ENCODE results near the gene MDK.

The MDK gene

DNA sequence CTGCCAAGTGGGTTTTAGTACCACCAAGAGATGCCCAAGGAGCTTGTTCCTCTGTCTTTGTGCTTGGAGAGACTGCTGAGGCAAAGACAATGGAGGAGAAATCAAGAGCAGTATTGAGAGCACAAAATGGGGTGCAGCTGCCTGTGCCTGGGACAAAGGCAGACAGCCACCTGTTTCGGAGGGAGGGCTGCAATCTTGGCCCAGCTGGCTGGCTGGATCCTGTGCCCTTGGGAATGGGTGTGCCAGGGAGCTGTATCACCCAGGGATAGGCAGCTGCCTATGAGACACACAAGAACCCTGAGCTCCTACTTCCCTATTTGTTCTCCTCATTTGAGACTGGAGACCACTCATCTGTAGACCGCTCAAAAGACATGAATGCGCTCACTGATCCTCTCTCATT lies 33.4 kb downstream of the MDK start:
- Histone ChIP-seq H3K4me2 (ENCODE audit: low read length, poor library complexity, severe bottlenecking) (no peak overlapping the region), H2BK15ac (ENCODE audit: low read depth, poor library complexity, severe bottlenecking) (no peak overlapping the region), H3K27me3 (ENCODE audit: control insufficient read depth in 1 of 2, insufficient read depth in 1 of 2, low read length in 2 of 2) (no peaks in the 10 kb centered on the region), H3K4ac (ENCODE audit: low read depth in 1 of 2, low read length in 2 of 2) (no peak overlapping the region), H2BK12ac (ENCODE audit: low read length in 2 of 2) (no peak overlapping the region), H2AK5ac (ENCODE audit: low read length, severe bottlenecking) (no peak overlapping the region), H3K79me1 (replicated peaks; ENCODE audit: low read length, poor library complexity, severe bottlenecking) (peaks cover 1% of the 10 kb centered on the region), H3K9me3 (ENCODE audit: control insufficient read depth, low read length) (no peaks in the 10 kb centered on the region), H3K27ac (ENCODE audit: low read length, poor library complexity, severe bottlenecking) (no peak overlapping the region), H4K8ac (ENCODE audit: low read length) (no peak overlapping the region), H3K4me3 (ENCODE audit: insufficient read depth in 1 of 2, low read depth in 1 of 2, low read length in 2 of 2) (no peak overlapping the region), H3K36me3 (ENCODE audit: control insufficient read depth in 1 of 2, insufficient read depth in 2 of 2, low read depth in 1 of 2, low read length in 2 of 2) (peaks cover 33 to 70% of the 10 kb centered on the region in 2 experiments), H2BK5ac (ENCODE audit: low read depth, low read length, poor library complexity, severe bottlenecking) (no peak overlapping the region), H3K4me1 (ENCODE audit: control insufficient read depth, insufficient read depth, low read depth, low read length) (peaks cover 9% of the 10 kb centered on the region), H2AFZ (ENCODE audit: low read depth, low read length) (no peak overlapping the region), H3K14ac (ENCODE audit: low read length in 2 of 2) (no peak overlapping the region), H3K9ac (ENCODE audit: low read length) (no peak overlapping the region), H3K23ac (ENCODE audit: low read length in 2 of 2) (no peak overlapping the region), H2BK120ac (ENCODE audit: low read depth, low read length) (no peak overlapping the region), H3K18ac (ENCODE audit: low read depth in 1 of 2, low read length in 2 of 2) (no peak overlapping the region), H4K91ac (ENCODE audit: low read length) (no peak overlapping the region)
- WGBS: 65% methylated on average over 3 of the region's 3 CpGs
- no peak for DNase-seq

DNA sequence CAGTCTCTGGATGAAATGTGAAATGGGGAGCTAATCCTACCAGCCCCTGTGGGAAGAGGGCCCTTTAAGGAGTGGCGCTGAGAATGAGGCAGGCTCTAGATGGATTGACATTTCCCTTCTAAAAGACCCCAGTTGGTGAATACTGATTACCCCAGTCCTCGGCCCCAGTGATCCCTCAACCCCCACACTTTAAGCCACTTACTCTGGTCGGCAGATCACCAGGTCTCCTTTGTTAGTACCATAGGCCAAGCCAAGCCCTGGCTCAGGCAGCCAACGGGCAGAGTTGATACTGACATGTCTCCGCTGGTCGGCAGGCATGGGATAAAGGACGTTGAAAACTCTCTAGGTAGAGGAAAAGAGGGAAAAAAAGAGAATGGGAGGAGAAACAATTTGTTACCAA lies 36.2 kb downstream of the MDK start:
- Histone ChIP-seq H2BK12ac (ENCODE audit: low read length in 2 of 2) (no peak overlapping the region), H3K9me3 (ENCODE audit: control insufficient read depth, low read length) (no peaks in the 10 kb centered on the region), H3K27me3 (ENCODE audit: control insufficient read depth in 1 of 2, insufficient read depth in 1 of 2, low read length in 2 of 2) (no peaks in the 10 kb centered on the region), H4K8ac (ENCODE audit: low read length) (no peak overlapping the region), H3K23ac (ENCODE audit: low read length in 2 of 2) (no peak overlapping the region), H3K4me3 (ENCODE audit: insufficient read depth in 1 of 2, low read depth in 1 of 2, low read length in 2 of 2) (no peak overlapping the region), H3K4me1 (ENCODE audit: control insufficient read depth, insufficient read depth, low read depth, low read length) (peaks cover 9% of the 10 kb centered on the region), H2BK15ac (ENCODE audit: low read depth, poor library complexity, severe bottlenecking) (no peak overlapping the region), H2BK5ac (ENCODE audit: low read depth, low read length, poor library complexity, severe bottlenecking) (no peak overlapping the region), H2BK120ac (ENCODE audit: low read depth, low read length) (no peak overlapping the region), H3K36me3 (ENCODE audit: control insufficient read depth in 1 of 2, insufficient read depth in 2 of 2, low read depth in 1 of 2, low read length in 2 of 2) (peaks cover 41 to 83% of the 10 kb centered on the region in 2 experiments), H3K14ac (ENCODE audit: low read length in 2 of 2) (no peak overlapping the region), H3K4me2 (ENCODE audit: low read length, poor library complexity, severe bottlenecking) (no peak overlapping the region), H2AFZ (ENCODE audit: low read depth, low read length) (no peak overlapping the region), H3K79me1 (replicated peaks; ENCODE audit: low read length, poor library complexity, severe bottlenecking) (peaks cover 4% of the 10 kb centered on the region), H3K4ac (ENCODE audit: low read depth in 1 of 2, low read length in 2 of 2) (no peak overlapping the region), H2AK5ac (ENCODE audit: low read length, severe bottlenecking) (no peak overlapping the region), H3K27ac (ENCODE audit: low read length, poor library complexity, severe bottlenecking) (no peak overlapping the region), H3K9ac (ENCODE audit: low read length) (no peak overlapping the region), H4K91ac (ENCODE audit: low read length) (no peak overlapping the region), H3K18ac (ENCODE audit: low read depth in 1 of 2, low read length in 2 of 2) (no peak overlapping the region)
- DNase-seq: no peak
- 96% methylated on average over 7 of the region's 7 CpGs for WGBS

GRCh38 chr11:46418751-46419150 lies 37.3 kb downstream of the MDK start:
- 100% methylated on average over 4 of the region's 5 CpGs for WGBS

GRCh38 chr11:46420513-46420912 lies 39.0 kb downstream of the MDK start:
- Histone ChIP-seq H3K9me3 (ENCODE audit: control insufficient read depth, low read length) (no peaks in the 10 kb centered on the region), H3K4me2 (ENCODE audit: low read length, poor library complexity, severe bottlenecking) (no peak overlapping the region), H2BK120ac (ENCODE audit: low read depth, low read length) (no peak overlapping the region), H2AK5ac (ENCODE audit: low read length, severe bottlenecking) (no peak overlapping the region), H2BK12ac (ENCODE audit: low read length in 2 of 2) (no peak overlapping the region), H3K4ac (ENCODE audit: low read depth in 1 of 2, low read length in 2 of 2) (no peak overlapping the region), H3K27ac (ENCODE audit: low read length, poor library complexity, severe bottlenecking) (no peak overlapping the region), H3K79me1 (replicated peaks; ENCODE audit: low read length, poor library complexity, severe bottlenecking) (peaks cover 8% of the 10 kb centered on the region), H3K18ac (ENCODE audit: low read depth in 1 of 2, low read length in 2 of 2) (no peak overlapping the region), H4K91ac (ENCODE audit: low read length) (no peak overlapping the region), H3K14ac (ENCODE audit: low read length in 2 of 2) (no peak overlapping the region), H3K27me3 (ENCODE audit: control insufficient read depth in 1 of 2, insufficient read depth in 1 of 2, low read length in 2 of 2) (no peaks in the 10 kb centered on the region), H3K4me3 (ENCODE audit: insufficient read depth in 1 of 2, low read depth in 1 of 2, low read length in 2 of 2) (no peak overlapping the region), H2BK15ac (ENCODE audit: low read depth, poor library complexity, severe bottlenecking) (no peak overlapping the region), H3K9ac (ENCODE audit: low read length) (no peak overlapping the region), H3K36me3 (ENCODE audit: control insufficient read depth in 1 of 2, insufficient read depth in 2 of 2, low read depth in 1 of 2, low read length in 2 of 2) (peaks cover 25 to 62% of the 10 kb centered on the region in 2 experiments), H4K8ac (ENCODE audit: low read length) (no peak overlapping the region), H2BK5ac (ENCODE audit: low read depth, low read length, poor library complexity, severe bottlenecking) (no peak overlapping the region), H3K4me1 (ENCODE audit: control insufficient read depth, insufficient read depth, low read depth, low read length) (no peaks in the 10 kb centered on the region), H3K23ac (ENCODE audit: low read length in 2 of 2) (no peak overlapping the region), H2AFZ (ENCODE audit: low read depth, low read length) (no peak overlapping the region)
- no peak for DNase-seq
- WGBS: no CpG with 5 or more reads among the region's 1 CpG

More at GRCh38 chr11:46418751-46419150, 37.3 kb downstream of the MDK start:
- H3K4ac ChIP-seq (ENCODE audit: low read depth in 1 of 2, low read length in 2 of 2): no peak overlapping the region
- H2AFZ ChIP-seq (ENCODE audit: low read depth, low read length): no peak overlapping the region
- no peak overlapping the region for H3K14ac ChIP-seq (ENCODE audit: low read length in 2 of 2)
- no peak overlapping the region for H2BK120ac ChIP-seq (ENCODE audit: low read depth, low read length)
- no peak overlapping the region for H3K23ac ChIP-seq (ENCODE audit: low read length in 2 of 2)
- peaks cover 8% of the 10 kb centered on the region for H3K4me1 ChIP-seq (ENCODE audit: control insufficient read depth, insufficient read depth, low read depth, low read length)
- no peak for DNase-seq
- H2BK5ac ChIP-seq (ENCODE audit: low read depth, low read length, poor library complexity, severe bottlenecking): no peak overlapping the region
- H3K9me3 ChIP-seq (ENCODE audit: control insufficient read depth, low read length): no peaks in the 10 kb centered on the region
- peaks cover 6% of the 10 kb centered on the region for H3K79me1 ChIP-seq (replicated peaks; ENCODE audit: low read length, poor library complexity, severe bottlenecking)
- peaks cover 36 to 79% of the 10 kb centered on the region in 2 experiments for H3K36me3 ChIP-seq (ENCODE audit: control insufficient read depth in 1 of 2, insufficient read depth in 2 of 2, low read depth in 1 of 2, low read length in 2 of 2)
- H4K8ac ChIP-seq (ENCODE audit: low read length): no peak overlapping the region
- H3K27me3 ChIP-seq (ENCODE audit: control insufficient read depth in 1 of 2, insufficient read depth in 1 of 2, low read length in 2 of 2): no peaks in the 10 kb centered on the region
- no peak overlapping the region for H3K27ac ChIP-seq (ENCODE audit: low read length, poor library complexity, severe bottlenecking)
- no peak overlapping the region for H3K18ac ChIP-seq (ENCODE audit: low read depth in 1 of 2, low read length in 2 of 2)
- no peak overlapping the region for H2BK12ac ChIP-seq (ENCODE audit: low read length in 2 of 2)
- no peak overlapping the region for H3K4me2 ChIP-seq (ENCODE audit: low read length, poor library complexity, severe bottlenecking)
- H3K4me3 ChIP-seq (ENCODE audit: insufficient read depth in 1 of 2, low read depth in 1 of 2, low read length in 2 of 2): no peak overlapping the region
- no peak overlapping the region for H2AK5ac ChIP-seq (ENCODE audit: low read length, severe bottlenecking)
- H2BK15ac ChIP-seq (ENCODE audit: low read depth, poor library complexity, severe bottlenecking): no peak overlapping the region
- no peak overlapping the region for H4K91ac ChIP-seq (ENCODE audit: low read length)
- no peak overlapping the region for H3K9ac ChIP-seq (ENCODE audit: low read length)
